HG02759 (cell line): ENCODE data around the gene CABS1.

ENCODE experiments used
- ATAC-seq: cut with Tn5 transposase; IDR thresholded peaks from one replicate; pipeline ENCODE4 v1.9.1; 2021; ENCODE audit warnings: mild to moderate bottlenecking, moderate library complexity; ENCODE audit not compliant: unreplicated experiment

Gene CABS1

GRCh38 chr4:70380578-70380977 is 45.8 kb downstream of the CABS1 start:
- no peak for ATAC-seq

DNA sequence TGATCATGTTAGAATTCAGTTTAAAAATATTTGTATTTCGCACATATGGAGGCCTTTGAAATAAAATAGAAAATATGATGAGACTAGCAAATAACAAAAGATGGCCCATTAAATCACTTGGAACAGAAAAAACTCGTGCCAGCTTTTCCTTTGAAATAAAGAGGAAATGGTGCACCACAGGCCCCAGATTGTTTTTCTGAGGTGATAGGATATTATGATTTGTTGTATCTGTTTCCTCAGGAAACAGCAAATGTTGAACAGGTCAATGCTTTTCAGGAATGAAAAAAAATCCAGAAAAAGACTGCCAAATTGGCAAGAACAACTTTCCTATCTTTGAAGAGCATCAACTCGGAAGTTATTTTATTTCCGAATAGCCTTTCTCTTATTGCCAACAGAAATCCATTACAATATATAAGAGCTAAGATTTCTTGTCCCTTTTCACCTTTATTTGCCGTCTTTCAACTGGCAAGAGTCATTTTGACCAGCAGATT is 48.0 kb downstream of the CABS1 start, which contains the start of gene SMR3B:
TSS of gene SMR3B (plus strand) at position 441 of the 491 bp plus-strand sequence. CDS start 1,380 bp downstream, outside the sequence.
- ATAC-seq, result no peak
